ENCODE results near the gene TBX3. TPM values are rescaled to one million over a fixed set of nuclear protein-coding genes. Genes with fewer than 3 reads are reported as not detected.

The TBX3 gene
- total RNA-seq, 2 experiments from 2014 or later = not detected

GRCh38 chr12:114683709-114684097, 272 bp downstream of the TBX3 start:
- Mint-ChIP-seq H3K9me3 (peaks cover 9% of the 10 kb centered on the region), H3K27me3 (peaks cover 90% of the 10 kb centered on the region), H3K4me1 (peaks cover 21% of the 10 kb centered on the region), H3K27ac (peak overlapping the region; percentile 63), H3K4me3 (peak overlapping the region; percentile 77), H3K36me3 (peaks cover 8% of the 10 kb centered on the region)
- POLR2A ChIA-PET = no interaction called here
- DNase-seq = no peak
- ATAC-seq (ENCODE audit: low read depth) = no peak

- POLR2A ChIA-PET = no interaction called here
- Mint-ChIP-seq H3K36me3 (peaks cover 7% of the 10 kb centered on the region), H3K4me3 (peak overlapping the region; percentile 77), H3K4me1 (peaks cover 21% of the 10 kb centered on the region), H3K27me3 (peaks cover 84% of the 10 kb centered on the region), H3K27ac (peak overlapping the region; percentile 63), H3K9me3 (peaks cover 9% of the 10 kb centered on the region)
- ATAC-seq (ENCODE audit: low read depth) = no peak
- no peak for DNase-seq
These were observed 928 bp downstream of the TBX3 start for GRCh38 chr12:114682785-114683708.

- H3K36me3 Mint-ChIP-seq = peaks cover 7% of the 10 kb centered on the region
- ATAC-seq (ENCODE audit: low read depth) = no peak
- DNase-seq = no peak
- H3K27me3 Mint-ChIP-seq = peaks cover 77% of the 10 kb centered on the region
- no peak overlapping the region for H3K4me3 Mint-ChIP-seq
- POLR2A ChIA-PET = no interaction called here
- H3K4me1 Mint-ChIP-seq = peaks cover 21% of the 10 kb centered on the region
- peaks cover 9% of the 10 kb centered on the region for H3K9me3 Mint-ChIP-seq
- peak overlapping the region; percentile 42 for H3K27ac Mint-ChIP-seq
These were observed 1.7 kb downstream of the TBX3 start for GRCh38 chr12:114682106-114682784.

GRCh38 chr12:114681116-114681871, 2.7 kb downstream of the TBX3 start:
- Mint-ChIP-seq H3K36me3 (peaks cover 7% of the 10 kb centered on the region), H3K4me3 (no peak overlapping the region), H3K27ac (no peak overlapping the region), H3K4me1 (peaks cover 18% of the 10 kb centered on the region), H3K9me3 (peaks cover 3% of the 10 kb centered on the region), H3K27me3 (peaks cover 70% of the 10 kb centered on the region)
- POLR2A ChIA-PET = no interaction called here
- DNase-seq (no peak), ATAC-seq (ENCODE audit: low read depth) (no peak)

GRCh38 chr12:114680604-114681069, 3.3 kb downstream of the TBX3 start:
- Mint-ChIP-seq H3K36me3 (peaks cover 7% of the 10 kb centered on the region), H3K9me3 (peaks cover 3% of the 10 kb centered on the region), H3K27ac (no peak overlapping the region), H3K27me3 (peaks cover 64% of the 10 kb centered on the region), H3K4me3 (no peak overlapping the region), H3K4me1 (peaks cover 16% of the 10 kb centered on the region)
- ATAC-seq (ENCODE audit: low read depth) (no peak), DNase-seq (no peak)
- POLR2A ChIA-PET = no interaction called here

DNA sequence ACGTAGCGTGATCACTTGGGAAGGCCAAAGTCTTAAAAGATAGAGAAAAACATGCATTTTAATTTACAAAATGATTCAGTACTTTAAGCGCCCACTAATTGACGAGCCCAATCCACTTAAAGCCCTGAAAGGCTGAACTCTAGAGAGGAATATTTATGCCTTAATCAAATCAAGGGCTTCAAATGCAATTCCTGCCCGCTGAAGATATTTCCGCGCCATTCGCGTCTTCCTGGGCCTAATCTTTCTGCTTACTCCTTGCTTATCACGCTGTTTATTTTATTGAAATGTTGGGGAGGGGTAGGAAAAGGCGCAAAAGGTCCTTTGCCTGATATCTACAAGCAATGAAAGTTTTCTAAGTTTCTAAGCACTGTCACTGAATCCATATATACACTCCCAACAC, 4.0 kb downstream of the TBX3 start:
- H3K27ac Mint-ChIP-seq = no peak overlapping the region
- no peak overlapping the region for H3K4me3 Mint-ChIP-seq
- ATAC-seq (ENCODE audit: low read depth) (no peak), DNase-seq (no peak)
- POLR2A ChIA-PET = no interaction called here
- H3K4me1 Mint-ChIP-seq = peaks cover 14% of the 10 kb centered on the region
- peaks cover 7% of the 10 kb centered on the region for H3K36me3 Mint-ChIP-seq
- H3K27me3 Mint-ChIP-seq = peaks cover 60% of the 10 kb centered on the region
- peaks cover 3% of the 10 kb centered on the region for H3K9me3 Mint-ChIP-seq

DNA sequence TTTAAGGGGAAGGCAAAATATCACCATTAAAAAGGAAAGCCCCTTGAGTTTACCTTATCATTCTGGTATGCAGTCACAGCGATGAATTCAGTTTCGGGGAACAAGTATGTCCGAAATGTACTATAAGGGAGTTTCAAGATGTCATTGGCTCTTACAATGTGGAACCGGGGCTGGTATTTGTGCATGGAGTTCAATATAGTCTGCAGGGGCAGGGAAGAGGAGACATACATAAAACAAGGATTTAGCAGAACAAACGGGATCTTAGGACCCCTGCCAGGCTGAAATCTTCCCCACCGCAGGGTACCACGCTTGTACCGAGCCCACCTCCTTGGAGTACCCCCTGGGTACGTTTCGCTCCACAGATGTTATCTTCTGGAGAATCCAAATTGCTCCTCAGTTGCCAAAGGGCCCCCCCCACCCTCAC, 4.5 kb downstream of the TBX3 start:
- peaks cover 60% of the 10 kb centered on the region for H3K27me3 Mint-ChIP-seq

DNA sequence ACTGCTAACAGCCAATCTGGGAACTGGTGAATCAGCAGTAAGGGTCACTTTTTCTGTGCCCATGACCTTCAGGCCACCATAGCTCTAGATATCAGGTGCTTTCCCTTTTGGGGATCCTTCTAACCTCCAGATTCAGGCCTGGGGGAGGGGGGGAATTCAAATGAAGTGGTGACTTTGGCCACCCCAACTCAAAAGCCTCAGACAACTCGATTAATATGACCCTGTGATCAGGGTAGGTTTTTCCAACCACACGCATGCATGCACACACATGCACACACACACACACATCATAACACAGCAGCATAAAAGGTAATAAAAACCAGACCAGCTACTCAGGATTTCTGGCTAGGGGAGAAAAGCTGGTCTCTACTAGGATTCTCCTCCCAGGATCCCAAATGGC, 5.3 kb downstream of the TBX3 start:
- DNase-seq = no peak
- H3K4me3 Mint-ChIP-seq = no peak overlapping the region
- POLR2A ChIA-PET = no interaction called here
- H3K4me1 Mint-ChIP-seq = peaks cover 8% of the 10 kb centered on the region
- no peak overlapping the region for H3K27ac Mint-ChIP-seq
- peaks cover 55% of the 10 kb centered on the region for H3K27me3 Mint-ChIP-seq
- H3K9me3 Mint-ChIP-seq = peaks cover 2% of the 10 kb centered on the region
- peaks cover 2% of the 10 kb centered on the region for H3K36me3 Mint-ChIP-seq
- no peak for ATAC-seq (ENCODE audit: low read depth)

More for the DNA sequence above, 4.5 kb downstream of the TBX3 start:
- peaks cover 14% of the 10 kb centered on the region for H3K4me1 Mint-ChIP-seq
- no peak overlapping the region for H3K4me3 Mint-ChIP-seq
- DNase-seq = no peak
- POLR2A ChIA-PET = no interaction called here
- no peak overlapping the region for H3K27ac Mint-ChIP-seq
- H3K36me3 Mint-ChIP-seq = peaks cover 7% of the 10 kb centered on the region
- no peak for ATAC-seq (ENCODE audit: low read depth)
- peaks cover 3% of the 10 kb centered on the region for H3K9me3 Mint-ChIP-seq

DNA sequence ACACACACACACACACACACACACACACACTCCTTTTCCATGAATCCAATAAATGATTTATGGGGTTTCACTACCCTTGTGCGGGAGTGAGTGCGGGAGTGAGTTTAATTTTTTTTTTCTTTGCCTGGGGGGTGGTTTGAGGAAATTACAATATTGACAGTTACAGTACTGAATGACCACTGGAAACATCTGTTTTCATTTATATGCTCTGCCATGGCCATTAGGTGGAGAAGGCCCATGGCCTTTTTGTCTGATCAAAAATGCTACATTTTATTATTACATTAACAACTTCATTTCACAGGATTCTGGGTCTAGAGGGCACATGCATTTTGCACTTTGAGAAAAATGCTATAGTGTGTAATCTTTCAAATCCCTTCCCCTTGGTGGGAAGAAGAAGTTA, 5.9 kb downstream of the TBX3 start:
- no peak for ATAC-seq (ENCODE audit: low read depth)
- POLR2A ChIA-PET = no interaction called here

DNA sequence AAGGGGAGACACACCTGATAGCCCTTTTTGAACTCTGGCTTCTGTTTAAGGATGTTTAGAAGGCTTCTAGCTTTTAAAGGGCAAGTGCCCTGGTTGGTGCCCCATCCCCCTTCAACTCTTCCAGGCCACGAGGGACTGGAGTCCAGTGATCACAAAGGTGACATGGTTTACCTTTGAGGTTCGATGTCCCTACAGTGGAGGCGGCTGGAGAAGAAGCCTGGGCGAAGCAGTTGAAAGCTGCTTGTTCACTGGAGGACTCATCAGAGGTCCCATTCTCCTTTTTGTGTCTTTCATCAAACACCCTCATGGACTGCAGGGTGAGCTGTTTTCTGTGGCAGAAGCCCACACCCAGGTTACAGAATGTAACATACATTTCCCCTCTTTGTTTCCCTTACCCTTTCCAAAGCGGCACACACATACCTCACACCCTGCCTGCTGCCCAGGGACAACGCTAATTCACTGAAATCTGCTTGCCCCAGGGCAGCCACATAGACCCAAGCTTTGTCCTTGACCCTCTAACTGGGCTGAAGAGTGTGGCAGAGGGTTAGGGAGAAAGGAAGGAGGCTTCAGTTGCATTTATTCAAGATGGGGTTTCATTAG, 7.7 kb downstream of the TBX3 start:
- no peak for DNase-seq
- H3K9me3 Mint-ChIP-seq = peaks cover 2% of the 10 kb centered on the region
- H3K4me1 Mint-ChIP-seq = no peaks in the 10 kb centered on the region
- POLR2A ChIA-PET = no interaction called here
- H3K36me3 Mint-ChIP-seq = no peaks in the 10 kb centered on the region
- H3K27ac Mint-ChIP-seq = no peak overlapping the region
- ATAC-seq (ENCODE audit: low read depth) = no peak
- H3K27me3 Mint-ChIP-seq = peaks cover 53% of the 10 kb centered on the region
- no peak overlapping the region for H3K4me3 Mint-ChIP-seq

More for the DNA sequence above, 5.9 kb downstream of the TBX3 start:
- Mint-ChIP-seq H3K4me1 (peaks cover 2% of the 10 kb centered on the region), H3K4me3 (no peak overlapping the region), H3K9me3 (peaks cover 2% of the 10 kb centered on the region), H3K36me3 (no peaks in the 10 kb centered on the region), H3K27ac (no peak overlapping the region), H3K27me3 (peaks cover 55% of the 10 kb centered on the region)
- no peak for DNase-seq

DNA sequence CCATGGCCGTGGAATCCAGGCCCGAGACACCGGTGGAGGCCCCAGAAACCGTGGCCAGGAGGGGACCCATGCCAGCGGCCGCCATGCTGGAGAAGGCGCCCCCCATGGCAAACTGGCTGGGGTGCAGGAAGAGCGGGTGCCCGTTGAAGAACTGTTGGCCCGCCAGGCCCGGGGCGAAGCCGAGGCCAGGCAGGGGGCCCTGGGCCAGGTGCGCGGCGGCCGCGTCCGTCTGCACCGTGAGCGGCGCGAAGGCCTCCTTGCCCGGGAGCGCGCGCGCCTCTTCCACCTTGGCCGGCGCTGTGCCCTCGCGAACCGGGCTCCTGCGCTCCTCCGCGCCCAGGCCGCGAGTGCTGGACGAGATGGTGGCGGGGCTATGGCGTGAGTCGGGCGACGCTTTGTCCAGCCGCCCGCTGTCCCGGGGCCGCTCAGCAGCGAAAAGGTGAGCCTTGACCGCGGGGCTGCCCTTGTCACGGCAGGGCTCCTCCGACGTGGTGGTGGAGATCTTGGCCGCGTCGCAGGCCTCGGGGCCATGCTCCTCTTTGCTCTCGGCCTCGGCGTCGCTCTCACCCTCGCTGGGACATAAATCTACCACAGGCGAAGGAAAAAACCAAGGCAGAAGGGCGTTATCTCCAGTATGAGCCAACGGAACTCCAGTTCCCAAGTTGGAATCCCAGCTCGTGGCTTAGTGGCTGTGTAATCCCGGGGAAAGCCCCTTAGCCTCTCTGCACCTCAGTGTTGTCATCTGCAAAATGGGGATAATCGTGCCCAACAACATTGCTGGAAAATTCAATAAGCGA, 9.5 kb downstream of the TBX3 start:
- H3K4me1 Mint-ChIP-seq = no peaks in the 10 kb centered on the region
- no peak overlapping the region for H3K4me3 Mint-ChIP-seq
- peaks cover 54% of the 10 kb centered on the region for H3K27me3 Mint-ChIP-seq
- H3K27ac Mint-ChIP-seq = no peak overlapping the region
- no peaks in the 10 kb centered on the region for H3K36me3 Mint-ChIP-seq
- DNase-seq (no peak), ATAC-seq (ENCODE audit: low read depth) (no peak)
- peaks cover 1% of the 10 kb centered on the region for H3K9me3 Mint-ChIP-seq
- POLR2A ChIA-PET = no interaction called here

DNA sequence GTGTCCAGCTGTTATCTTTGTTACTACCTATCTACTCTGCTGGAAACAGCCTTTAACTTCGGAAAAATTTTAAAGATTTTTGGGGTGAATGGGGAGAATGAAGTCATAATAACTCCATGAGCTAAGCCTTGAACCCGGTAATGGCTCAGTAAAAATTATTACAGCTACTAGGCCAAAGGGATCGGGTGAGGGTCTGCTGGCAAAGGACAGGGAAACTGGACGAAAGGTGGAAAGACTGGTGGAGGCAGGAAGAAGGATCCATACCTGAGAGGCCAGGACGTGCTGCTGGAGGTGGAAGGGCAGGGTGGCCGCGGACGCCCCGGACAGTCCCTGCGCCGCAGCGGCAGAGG, 10.1 kb downstream of the TBX3 start:
- no peaks in the 10 kb centered on the region for H3K9me3 Mint-ChIP-seq
- no peaks in the 10 kb centered on the region for H3K36me3 Mint-ChIP-seq
- DNase-seq (no peak), ATAC-seq (ENCODE audit: low read depth) (no peak)
- H3K27ac Mint-ChIP-seq = no peak overlapping the region
- no peak overlapping the region for H3K4me3 Mint-ChIP-seq
- peaks cover 56% of the 10 kb centered on the region for H3K27me3 Mint-ChIP-seq
- H3K4me1 Mint-ChIP-seq = no peaks in the 10 kb centered on the region
- POLR2A ChIA-PET = no interaction called here

All from activated naive CD8-positive, alpha-beta T cell treated with anti-CD3 and anti-CD28 coated beads, Interleukin-2, amount 10 ng/mL, durations not matched to agents 7 days and 5 days (primary cell).